Measurements from ENCODE around the gene SDK2. TPM values are rescaled to one million over a fixed set of nuclear protein-coding genes. Genes with fewer than 3 reads are reported as not detected.

The SDK2 gene
- polyA plus RNA-seq, 1 of the 3 experiments (the other 2 are of a cell fraction), result 0.02 TPM

GRCh38 chr17:73642659-73643000 is 1.6 kb downstream of the SDK2 start (continued):
- TF ChIP-seq GABPA (IDR thresholded peaks at IDR 0.05; ENCODE audit: low read depth) (no peak), USF1 (IDR thresholded peaks at IDR 0.05; ENCODE audit: borderline replicate concordance, low read depth) (no peak), GATA2 (CRISPR knock-in tag; IDR thresholded peaks at IDR 0.05) (no peak), NFIC (IDR thresholded peaks at IDR 0.05; ENCODE audit: borderline replicate concordance) (no peak)

- Histone ChIP-seq H3K79me2 (ENCODE audit: insufficient read depth) (no peaks in the 10 kb centered on the region), H3K36me3 (replicated peaks in 1 of 2; ENCODE audit: control insufficient read depth in 1 of 2, insufficient read depth in 2 of 2, low read length in 1 of 2) (no peaks in the 10 kb centered on the region), H3F3A (replicated peaks; ENCODE audit: insufficient read depth) (no peaks in the 10 kb centered on the region), H3K9ac (no peak overlapping the region), H3K9me2 (no peaks in the 10 kb centered on the region), H3K4me1 (ENCODE audit: control insufficient read depth in 1 of 2, insufficient read depth in 2 of 2, low read depth in 1 of 2, low read length in 1 of 2) (peaks cover 0 to 14% of the 10 kb centered on the region in 2 experiments; a peak in 1 of 4 replicates), H4K20me1 (ENCODE audit: insufficient read depth) (no peaks in the 10 kb centered on the region), H3K4me2 (no peak overlapping the region), H2AFZ (ENCODE audit: low read depth) (no peak overlapping the region), H3K27ac (ENCODE audit: low read depth in 2 of 2, low read length in 1 of 2) (no peak overlapping the region), H3K9me3 (no peaks in the 10 kb centered on the region), H3K27me3 (ENCODE audit: insufficient read depth) (peaks cover 41% of the 10 kb centered on the region), H3K4me3 (ENCODE audit: low read depth in 2 of 2, low read length in 1 of 2) (no peak overlapping the region)
- TF ChIP-seq FOXM1 (IDR thresholded peaks at IDR 0.05; ENCODE audit: low read depth) (no peak), MAX (IDR thresholded peaks at IDR 0.05; ENCODE audit: low read depth) (no peak), EP300 (IDR thresholded peaks at IDR 0.05; ENCODE audit: borderline replicate concordance in 1 of 2, low read depth in 1 of 2, low read length in 1 of 2) (no peak)
- TF ChIP-seq, protein P1, sequence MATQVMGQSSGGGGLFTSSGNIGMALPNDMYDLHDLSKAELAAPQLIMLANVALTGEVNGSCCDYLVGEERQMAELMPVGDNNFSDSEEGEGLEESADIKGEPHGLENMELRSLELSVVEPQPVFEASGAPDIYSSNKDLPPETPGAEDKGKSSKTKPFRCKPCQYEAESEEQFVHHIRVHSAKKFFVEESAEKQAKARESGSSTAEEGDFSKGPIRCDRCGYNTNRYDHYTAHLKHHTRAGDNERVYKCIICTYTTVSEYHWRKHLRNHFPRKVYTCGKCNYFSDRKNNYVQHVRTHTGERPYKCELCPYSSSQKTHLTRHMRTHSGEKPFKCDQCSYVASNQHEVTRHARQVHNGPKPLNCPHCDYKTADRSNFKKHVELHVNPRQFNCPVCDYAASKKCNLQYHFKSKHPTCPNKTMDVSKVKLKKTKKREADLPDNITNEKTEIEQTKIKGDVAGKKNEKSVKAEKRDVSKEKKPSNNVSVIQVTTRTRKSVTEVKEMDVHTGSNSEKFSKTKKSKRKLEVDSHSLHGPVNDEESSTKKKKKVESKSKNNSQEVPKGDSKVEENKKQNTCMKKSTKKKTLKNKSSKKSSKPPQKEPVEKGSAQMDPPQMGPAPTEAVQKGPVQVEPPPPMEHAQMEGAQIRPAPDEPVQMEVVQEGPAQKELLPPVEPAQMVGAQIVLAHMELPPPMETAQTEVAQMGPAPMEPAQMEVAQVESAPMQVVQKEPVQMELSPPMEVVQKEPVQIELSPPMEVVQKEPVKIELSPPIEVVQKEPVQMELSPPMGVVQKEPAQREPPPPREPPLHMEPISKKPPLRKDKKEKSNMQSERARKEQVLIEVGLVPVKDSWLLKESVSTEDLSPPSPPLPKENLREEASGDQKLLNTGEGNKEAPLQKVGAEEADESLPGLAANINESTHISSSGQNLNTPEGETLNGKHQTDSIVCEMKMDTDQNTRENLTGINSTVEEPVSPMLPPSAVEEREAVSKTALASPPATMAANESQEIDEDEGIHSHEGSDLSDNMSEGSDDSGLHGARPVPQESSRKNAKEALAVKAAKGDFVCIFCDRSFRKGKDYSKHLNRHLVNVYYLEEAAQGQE (IDR thresholded peaks at IDR 0.05; ENCODE audit: low read depth, low read length), result no peak
- ChIA-PET POLR2A (no interaction called here), CTCF (interaction anchor here (0.7 to 9.8 kb wide), 27 partner anchors 8 to 558 kb away, joined by 3 to 118 read pairs (median 4); no protein-coding TSS in a partner anchor)
- DNase-seq, result peak; percentile 51
- 18% methylated on average over 12 of the region's 12 CpGs for WGBS (ENCODE audit: low lambda C conversion rate)
Observed at GRCh38 chr17:73641826-73642600, 2.2 kb downstream of the SDK2 start.

DNA sequence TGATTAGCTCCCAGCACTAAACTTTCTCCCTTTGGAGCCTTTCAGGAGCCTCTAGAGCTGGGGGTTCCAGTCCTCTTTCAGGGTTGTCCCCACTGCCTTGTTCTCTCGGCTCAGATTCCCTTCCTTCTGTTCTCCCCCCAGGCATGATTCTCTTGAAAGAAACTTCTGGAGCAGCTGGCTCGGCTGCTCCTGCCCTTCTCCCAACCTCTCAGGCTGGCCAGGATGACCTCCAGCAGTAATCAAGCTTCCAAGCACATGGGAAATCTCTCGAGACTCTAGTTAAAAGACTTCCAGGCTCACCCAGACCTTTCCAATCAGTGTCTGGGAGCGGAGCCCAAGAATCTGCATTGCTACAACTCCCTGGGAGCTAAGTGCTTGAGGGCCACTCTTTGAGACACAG is 3.6 kb downstream of the SDK2 start:
- no peak overlapping the region for H3K4me3 ChIP-seq (ENCODE audit: low read depth in 2 of 2, low read length in 1 of 2)
- no peak overlapping the region for H2AFZ ChIP-seq (ENCODE audit: low read depth)
- no peak for DNase-seq
- peaks cover 0 to 14% of the 10 kb centered on the region in 2 experiments; a peak in 1 of 4 replicates for H3K4me1 ChIP-seq (ENCODE audit: control insufficient read depth in 1 of 2, insufficient read depth in 2 of 2, low read depth in 1 of 2, low read length in 1 of 2)
- no peaks in the 10 kb centered on the region for H3K79me2 ChIP-seq (ENCODE audit: insufficient read depth)
- H3K4me2 ChIP-seq, result no peak overlapping the region
- no peaks in the 10 kb centered on the region for H3K9me2 ChIP-seq
- H3K36me3 ChIP-seq (replicated peaks in 1 of 2; ENCODE audit: control insufficient read depth in 1 of 2, insufficient read depth in 2 of 2, low read length in 1 of 2), result no peaks in the 10 kb centered on the region
- CTCF ChIA-PET, result interaction anchor here (0.6 to 4.8 kb wide), 16 partner anchors 10 to 915 kb away, joined by 3 to 32 read pairs (median 4); no protein-coding TSS in a partner anchor
- no peak overlapping the region for H3K9ac ChIP-seq
- POLR2A ChIA-PET, result no interaction called here
- no peaks in the 10 kb centered on the region for H4K20me1 ChIP-seq (ENCODE audit: insufficient read depth)
- no peak overlapping the region for H3K27ac ChIP-seq (ENCODE audit: low read depth in 2 of 2, low read length in 1 of 2)
- H3F3A ChIP-seq (replicated peaks; ENCODE audit: insufficient read depth), result no peaks in the 10 kb centered on the region
- no peak for TF ChIP-seq RCOR1 (IDR thresholded peaks at IDR 0.05; ENCODE audit: low read length)
- peaks cover 30% of the 10 kb centered on the region for H3K27me3 ChIP-seq (ENCODE audit: insufficient read depth)
- no peaks in the 10 kb centered on the region for H3K9me3 ChIP-seq
- WGBS (ENCODE audit: low lambda C conversion rate), result 66% methylated on average over 4 of the region's 4 CpGs
